Liver (tissue), 9 donors: ENCODE results near the gene CROCC2. TPM values are rescaled to one million over a fixed set of nuclear protein-coding genes. Genes with fewer than 3 reads are reported as not detected.

Experiments
- DNase-seq: peaks from one replicate; pipeline ENCODE4 v3.0.0-alpha.2; 2017; ENCODE audit warnings: low spot score
- H3K27ac ChIP-seq, 2 donors: one replicate each; pipeline ENCODE4 v1.7.0; 2013; ENCODE audit warnings: inconsistent platforms in 2 of 2, low read length in 2 of 2, control low read depth in 1 of 2, low read depth in 1 of 2, mild to moderate bottlenecking in 1 of 2
- H3K27me3 ChIP-seq, 4 donors: one replicate each; pipeline versions ENCODE4 v1.6.1 to v1.7.0; 2013; ENCODE audit warnings: low read length in 3 of 4, inconsistent platforms in 1 of 4, mild to moderate bottlenecking in 1 of 4, moderate library complexity in 1 of 4; ENCODE audit not compliant: control insufficient read depth in 4 of 4, insufficient read depth in 4 of 4
- H3K36me3 ChIP-seq, 4 donors: one replicate each; pipeline versions ENCODE4 v1.6.1 to v1.7.0; 2013; ENCODE audit warnings: low read length in 3 of 4, mild to moderate bottlenecking in 3 of 4, low read depth in 1 of 4, moderate library complexity in 1 of 4; ENCODE audit not compliant: control insufficient read depth in 4 of 4, insufficient read depth in 3 of 4
- H3K4me1 ChIP-seq, 4 donors: one replicate each; pipeline versions ENCODE4 v1.6.1 to v1.7.0; 2013; ENCODE audit warnings: low read length in 3 of 4, mild to moderate bottlenecking in 3 of 4, moderate library complexity in 1 of 4; ENCODE audit not compliant: control insufficient read depth in 4 of 4, insufficient read depth in 4 of 4
- H3K4me3 ChIP-seq, 3 donors: one replicate each; pipeline versions ENCODE4 v1.6.1 to v1.7.0; 2013; ENCODE audit warnings: low read length in 3 of 3, control low read depth in 1 of 3, low read depth in 1 of 3, mild to moderate bottlenecking in 1 of 3
- H3K9ac ChIP-seq, 2 donors: one replicate each; pipeline ENCODE4 v1.7.0; 2013; ENCODE audit warnings: low read length in 2 of 2, mild to moderate bottlenecking in 2 of 2, moderate library complexity in 2 of 2, control low read depth in 1 of 2, low read depth in 1 of 2
- H3K9me3 ChIP-seq, 4 donors: one replicate each; pipeline versions ENCODE4 v1.6.1 to v1.7.0; 2013; ENCODE audit warnings: low read length in 3 of 4; ENCODE audit not compliant: control insufficient read depth in 4 of 4
- EGR1 ChIP-seq, 2 donors: IDR thresholded peaks; 2 replicates each; pipeline ENCODE4 v1.6.1; 2016 to 2018; ENCODE audit warnings: antibody characterized with exemption in 2 of 2, low read depth in 2 of 2
- FOXA1 ChIP-seq: IDR thresholded peaks from 2 replicates; pipeline ENCODE4 v1.6.1; 2016; ENCODE audit warnings: antibody characterized with exemption
- FOXA2 ChIP-seq: IDR thresholded peaks from 2 replicates; pipeline ENCODE4 v1.6.1; 2016; ENCODE audit warnings: antibody characterized with exemption
- GABPA ChIP-seq, 2 donors: IDR thresholded peaks in 1 of 2; conservative IDR thresholded peaks in 1 of 2; 2 replicates each; pipeline ENCODE4 v1.6.1; 2016; ENCODE audit warnings: antibody characterized with exemption in 2 of 2, mild to moderate bottlenecking in 1 of 2, moderate library complexity in 1 of 2
- HNF4A ChIP-seq, 2 donors: conservative IDR thresholded peaks; 2 replicates each; pipeline ENCODE4 v1.6.1; 2016; ENCODE audit warnings: antibody characterized with exemption in 2 of 2, mild to moderate bottlenecking in 2 of 2
- JUND ChIP-seq, 2 donors: IDR thresholded peaks; 2 replicates each; pipeline ENCODE4 v1.6.1; 2016; ENCODE audit warnings: antibody characterized with exemption in 2 of 2
- NR2F2 ChIP-seq: IDR thresholded peaks from 2 replicates; pipeline ENCODE4 v1.6.1; 2016; ENCODE audit warnings: antibody characterized with exemption
- RAD21 ChIP-seq, 2 donors: IDR thresholded peaks; 2 replicates each; pipeline ENCODE4 v1.6.1; 2016; ENCODE audit warnings: antibody characterized with exemption in 2 of 2, mild to moderate bottlenecking in 2 of 2
- RXRA ChIP-seq, 2 donors: IDR thresholded peaks; 2 replicates each; pipeline ENCODE4 v1.6.1; 2017 to 2018; ENCODE audit warnings: antibody characterized with exemption in 2 of 2, mild to moderate bottlenecking in 1 of 2
- SP1 ChIP-seq: IDR thresholded peaks from 2 replicates; pipeline ENCODE4 v1.6.1; 2018; ENCODE audit warnings: antibody characterized with exemption, mild to moderate bottlenecking
- TAF1 ChIP-seq: conservative IDR thresholded peaks from 2 replicates; pipeline ENCODE4 v1.6.1; 2016; ENCODE audit warnings: antibody characterized with exemption, mild to moderate bottlenecking
- WGBS: extraction: QIAGEN DNeasy Blood & Tissue Kit; methylation state at CpG from one replicate; pipeline ENCODE4 v1.1.7; 2013; 5-methylcytosine and 5-hydroxymethylcytosine counted together
- polyA plus RNA-seq, 2 donors: library from polyadenylated mRNA; stranded (reverse) in 1 of 2; unstranded in 1 of 2; fragments of 200-250 nt in 1 of 2; fragments of >200 nt in 1 of 2; fragmentation: Nextera tagmentation in 1 of 2; extraction: Ambion mirVana in 1 of 2; gene quantifications; one replicate each; pipeline versions ENCODE4 v1.2.1 to v1.2.3, GENCODE V29; 2013 to 2015
- total RNA-seq, 2 donors: library from RNA; depleted of rRNA; stranded (reverse); fragments of >200 nt; gene quantifications; one replicate each; pipeline ENCODE4 v1.2.3, GENCODE V29; 2014
- TF ChIP-seq, protein P1 (sequence below): IDR thresholded peaks from 2 replicates; pipeline ENCODE4 v1.6.1; 2016; ENCODE audit warnings: antibody characterized with exemption
- TF ChIP-seq, protein P2 (sequence below): fragments of 150-350 bp; IDR thresholded peaks from 2 replicates; pipeline ENCODE4 v1.5.1; 2017; ENCODE audit warnings: improper control_type of control experiment, low read depth, low read length; ENCODE audit not compliant: missing input control
- TF ChIP-seq, protein P3 (sequence below): IDR thresholded peaks from 2 replicates; pipeline ENCODE4 v1.6.1; 2016; ENCODE audit warnings: antibody characterized with exemption
- donor health status: healthy.
- donor health status: healthy.
- donor health status: healthy.
- donor health status: healthy.
- donor health status: healthy.

The CROCC2 gene
- total and polyA plus RNA-seq, 4 donors = under 0.01 to 0.13 (median 0.05) TPM

DNA sequence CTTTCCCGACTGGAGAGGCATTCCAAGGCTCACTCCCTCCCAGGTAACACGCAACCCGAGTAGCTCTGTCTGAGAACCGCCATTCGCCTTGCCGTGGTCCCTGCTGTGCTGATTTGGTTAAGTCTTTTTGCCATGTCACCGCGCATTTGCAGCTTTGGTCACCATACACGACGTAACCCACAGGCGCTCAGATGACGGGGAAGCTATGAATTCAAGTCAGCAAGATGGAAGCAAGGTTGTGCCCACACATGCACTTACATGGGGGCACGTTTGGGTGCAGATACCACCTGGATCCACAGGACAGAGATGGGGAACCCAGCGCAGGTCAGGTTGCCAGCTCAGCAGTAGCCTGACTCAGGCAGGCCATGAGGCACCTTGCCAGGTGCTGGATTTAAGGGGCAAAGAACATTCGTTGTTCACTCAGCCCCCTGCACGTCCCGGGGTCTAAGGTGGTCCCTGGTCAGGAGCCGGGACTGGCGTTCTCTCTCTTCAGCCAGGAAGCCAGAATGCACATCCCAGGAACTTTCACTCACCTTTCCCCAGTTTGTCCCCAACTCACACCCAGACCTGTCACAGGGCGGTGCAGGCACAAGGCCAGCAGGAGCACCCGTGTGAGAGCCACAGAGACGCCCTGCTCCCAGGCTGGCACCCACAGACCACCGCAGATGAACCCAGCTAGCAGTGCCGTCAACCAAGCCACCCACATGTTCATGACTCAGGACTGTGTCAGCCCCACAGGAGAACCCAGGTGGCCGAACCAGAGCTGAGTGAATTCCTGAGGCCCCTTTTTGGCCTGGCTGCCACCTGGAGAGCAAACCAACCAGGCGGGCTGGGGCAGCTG, 112.1 kb downstream of the CROCC2 start:
- no peak overlapping the region for H3K9ac ChIP-seq
- 94% methylated on average over 26 of the region's 26 CpGs for WGBS
- peaks cover 0 to 15% (median 5%) of the 10 kb centered on the region in 4 donors for H3K36me3 ChIP-seq
- H3K4me3 ChIP-seq = no peak overlapping the region
- no peak for TF ChIP-seq JUND (IDR thresholded peaks at IDR 0.05)
- no peak for DNase-seq
- H3K9me3 ChIP-seq = no peaks in the 10 kb centered on the region
- no peak overlapping the region for H3K27ac ChIP-seq
- no peaks in the 10 kb centered on the region for H3K4me1 ChIP-seq
- no peaks in the 10 kb centered on the region for H3K27me3 ChIP-seq

DNA sequence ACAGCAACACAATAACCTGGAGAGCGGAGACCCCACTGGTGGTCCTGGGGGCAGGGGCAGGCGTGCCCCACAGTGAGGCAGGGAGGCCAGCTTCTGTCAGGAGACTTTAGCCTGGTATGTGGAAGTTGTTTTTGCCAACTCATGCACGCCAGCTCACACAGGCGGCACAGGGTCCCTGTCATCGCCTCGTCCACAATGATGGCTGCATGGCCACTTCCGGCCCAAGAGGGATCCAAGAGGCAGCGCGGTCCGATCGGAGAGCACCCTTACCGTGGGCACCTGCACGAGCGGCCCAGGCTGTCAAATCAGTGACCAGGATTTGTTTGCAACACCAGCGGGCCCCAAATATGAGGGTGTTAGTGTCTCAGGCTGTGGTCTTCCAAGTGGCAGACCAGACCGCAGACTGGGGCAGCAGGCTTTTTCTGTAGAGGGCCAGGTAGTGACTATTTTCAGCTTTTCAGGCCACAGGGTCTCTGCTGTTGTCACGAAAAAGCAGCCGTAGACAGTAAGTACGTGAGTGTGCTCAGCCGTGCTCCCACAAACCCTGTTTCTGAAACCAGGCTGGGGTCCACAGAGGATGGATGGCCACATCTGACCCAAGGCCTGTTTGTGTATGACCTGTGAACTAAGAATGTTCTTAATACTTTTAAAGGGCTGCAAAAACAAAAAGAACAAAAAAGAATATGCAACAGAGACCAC, 113.5 kb downstream of the CROCC2 start:
- Histone ChIP-seq H3K27me3 (no peaks in the 10 kb centered on the region), H3K27ac (no peak overlapping the region), H3K9me3 (no peaks in the 10 kb centered on the region), H3K4me3 (no peak overlapping the region), H3K4me1 (no peaks in the 10 kb centered on the region), H3K9ac (no peak overlapping the region), H3K36me3 (peaks cover 0 to 15% (median 5%) of the 10 kb centered on the region in 4 donors)
- TF ChIP-seq, protein P1, sequence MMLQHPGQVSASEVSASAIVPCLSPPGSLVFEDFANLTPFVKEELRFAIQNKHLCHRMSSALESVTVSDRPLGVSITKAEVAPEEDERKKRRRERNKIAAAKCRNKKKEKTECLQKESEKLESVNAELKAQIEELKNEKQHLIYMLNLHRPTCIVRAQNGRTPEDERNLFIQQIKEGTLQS = no peak
- TF ChIP-seq JUND (IDR thresholded peaks at IDR 0.05) (no peak), RAD21 (IDR thresholded peaks at IDR 0.05) (no peak), TAF1 (no peak), EGR1 (IDR thresholded peaks at IDR 0.05; ENCODE audit: low read depth in 2 of 2) (no peak), GABPA (IDR thresholded peaks at IDR 0.05 in 1 of 2, conservative IDR thresholded peaks at IDR 0.05 in 1 of 2) (no peak), RXRA (IDR thresholded peaks at IDR 0.05) (no peak), SP1 (no peak), HNF4A (conservative IDR thresholded peaks at IDR 0.05) (no peak), NR2F2 (no peak), FOXA2 (no peak), FOXA1 (no peak)
- TF ChIP-seq, protein P2, sequence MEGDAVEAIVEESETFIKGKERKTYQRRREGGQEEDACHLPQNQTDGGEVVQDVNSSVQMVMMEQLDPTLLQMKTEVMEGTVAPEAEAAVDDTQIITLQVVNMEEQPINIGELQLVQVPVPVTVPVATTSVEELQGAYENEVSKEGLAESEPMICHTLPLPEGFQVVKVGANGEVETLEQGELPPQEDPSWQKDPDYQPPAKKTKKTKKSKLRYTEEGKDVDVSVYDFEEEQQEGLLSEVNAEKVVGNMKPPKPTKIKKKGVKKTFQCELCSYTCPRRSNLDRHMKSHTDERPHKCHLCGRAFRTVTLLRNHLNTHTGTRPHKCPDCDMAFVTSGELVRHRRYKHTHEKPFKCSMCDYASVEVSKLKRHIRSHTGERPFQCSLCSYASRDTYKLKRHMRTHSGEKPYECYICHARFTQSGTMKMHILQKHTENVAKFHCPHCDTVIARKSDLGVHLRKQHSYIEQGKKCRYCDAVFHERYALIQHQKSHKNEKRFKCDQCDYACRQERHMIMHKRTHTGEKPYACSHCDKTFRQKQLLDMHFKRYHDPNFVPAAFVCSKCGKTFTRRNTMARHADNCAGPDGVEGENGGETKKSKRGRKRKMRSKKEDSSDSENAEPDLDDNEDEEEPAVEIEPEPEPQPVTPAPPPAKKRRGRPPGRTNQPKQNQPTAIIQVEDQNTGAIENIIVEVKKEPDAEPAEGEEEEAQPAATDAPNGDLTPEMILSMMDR = no peak
- TF ChIP-seq, protein P3, sequence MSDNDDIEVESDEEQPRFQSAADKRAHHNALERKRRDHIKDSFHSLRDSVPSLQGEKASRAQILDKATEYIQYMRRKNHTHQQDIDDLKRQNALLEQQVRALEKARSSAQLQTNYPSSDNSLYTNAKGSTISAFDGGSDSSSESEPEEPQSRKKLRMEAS = no peak
- DNase-seq = no peak
- 98% methylated on average over 20 of the region's 20 CpGs for WGBS

DNA sequence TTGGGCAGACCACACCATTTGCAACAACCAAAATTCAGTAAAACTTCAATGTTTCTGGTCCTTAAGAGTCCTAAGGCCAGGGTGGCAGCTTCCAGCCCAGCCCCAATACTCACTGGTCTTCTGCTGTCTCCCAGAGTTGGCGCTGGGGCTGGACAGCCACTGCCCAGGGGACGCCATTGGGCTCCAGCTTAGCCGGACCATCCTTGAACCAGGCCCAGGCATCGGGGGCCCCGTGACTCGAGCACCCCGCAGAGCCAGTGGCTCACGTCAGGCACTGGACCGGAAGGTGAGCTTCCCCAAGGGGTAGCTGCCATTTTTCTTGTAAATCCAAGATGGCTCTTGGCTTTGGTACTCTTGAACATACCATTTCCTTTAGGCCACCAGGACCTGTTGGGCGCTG, 114.1 kb downstream of the CROCC2 start:
- no peaks in the 10 kb centered on the region for H3K4me1 ChIP-seq
- H3K4me3 ChIP-seq = no peak overlapping the region
- DNase-seq = no peak
- no peaks in the 10 kb centered on the region for H3K27me3 ChIP-seq
- WGBS = 97% methylated on average over 10 of the region's 10 CpGs
- no peak overlapping the region for H3K27ac ChIP-seq
- no peak overlapping the region for H3K9ac ChIP-seq
- TF ChIP-seq EGR1 (IDR thresholded peaks at IDR 0.05; ENCODE audit: low read depth in 2 of 2) (no peak), RXRA (IDR thresholded peaks at IDR 0.05) (no peak)
- peaks cover 0 to 3% (median 0%) of the 10 kb centered on the region in 4 donors for H3K9me3 ChIP-seq
- H3K36me3 ChIP-seq = peaks cover 0 to 15% (median 4%) of the 10 kb centered on the region in 4 donors
